ENCODE data around the gene EML4.

EML4 gene

DNA sequence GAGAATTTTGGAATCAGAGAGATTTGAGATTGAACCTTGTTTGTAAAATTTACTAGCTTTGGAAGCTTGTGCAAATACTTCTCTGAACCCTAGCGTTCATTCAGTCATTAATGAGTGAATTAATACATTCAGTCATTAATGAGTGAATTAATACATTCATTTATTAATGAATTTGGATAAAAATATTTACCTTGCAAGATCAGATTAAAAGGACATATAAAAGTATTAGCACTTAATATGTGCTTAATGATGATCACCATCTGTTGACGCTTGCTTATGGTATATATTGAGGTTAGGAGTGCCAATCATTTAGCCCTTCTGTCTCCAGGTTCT lies 26.9 kb downstream of the EML4 start:
- TF ChIP-seq, protein P1, sequence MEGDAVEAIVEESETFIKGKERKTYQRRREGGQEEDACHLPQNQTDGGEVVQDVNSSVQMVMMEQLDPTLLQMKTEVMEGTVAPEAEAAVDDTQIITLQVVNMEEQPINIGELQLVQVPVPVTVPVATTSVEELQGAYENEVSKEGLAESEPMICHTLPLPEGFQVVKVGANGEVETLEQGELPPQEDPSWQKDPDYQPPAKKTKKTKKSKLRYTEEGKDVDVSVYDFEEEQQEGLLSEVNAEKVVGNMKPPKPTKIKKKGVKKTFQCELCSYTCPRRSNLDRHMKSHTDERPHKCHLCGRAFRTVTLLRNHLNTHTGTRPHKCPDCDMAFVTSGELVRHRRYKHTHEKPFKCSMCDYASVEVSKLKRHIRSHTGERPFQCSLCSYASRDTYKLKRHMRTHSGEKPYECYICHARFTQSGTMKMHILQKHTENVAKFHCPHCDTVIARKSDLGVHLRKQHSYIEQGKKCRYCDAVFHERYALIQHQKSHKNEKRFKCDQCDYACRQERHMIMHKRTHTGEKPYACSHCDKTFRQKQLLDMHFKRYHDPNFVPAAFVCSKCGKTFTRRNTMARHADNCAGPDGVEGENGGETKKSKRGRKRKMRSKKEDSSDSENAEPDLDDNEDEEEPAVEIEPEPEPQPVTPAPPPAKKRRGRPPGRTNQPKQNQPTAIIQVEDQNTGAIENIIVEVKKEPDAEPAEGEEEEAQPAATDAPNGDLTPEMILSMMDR (IDR thresholded peaks at IDR 0.05; ENCODE audit: low read depth, low read length, missing control alignments): no peak
- no peak overlapping the region for H3K4me3 ChIP-seq (replicated peaks; ENCODE audit: low read depth, low read length)
- DNase-seq (ENCODE audit: extremely low read depth, low read depth): no peak

DNA sequence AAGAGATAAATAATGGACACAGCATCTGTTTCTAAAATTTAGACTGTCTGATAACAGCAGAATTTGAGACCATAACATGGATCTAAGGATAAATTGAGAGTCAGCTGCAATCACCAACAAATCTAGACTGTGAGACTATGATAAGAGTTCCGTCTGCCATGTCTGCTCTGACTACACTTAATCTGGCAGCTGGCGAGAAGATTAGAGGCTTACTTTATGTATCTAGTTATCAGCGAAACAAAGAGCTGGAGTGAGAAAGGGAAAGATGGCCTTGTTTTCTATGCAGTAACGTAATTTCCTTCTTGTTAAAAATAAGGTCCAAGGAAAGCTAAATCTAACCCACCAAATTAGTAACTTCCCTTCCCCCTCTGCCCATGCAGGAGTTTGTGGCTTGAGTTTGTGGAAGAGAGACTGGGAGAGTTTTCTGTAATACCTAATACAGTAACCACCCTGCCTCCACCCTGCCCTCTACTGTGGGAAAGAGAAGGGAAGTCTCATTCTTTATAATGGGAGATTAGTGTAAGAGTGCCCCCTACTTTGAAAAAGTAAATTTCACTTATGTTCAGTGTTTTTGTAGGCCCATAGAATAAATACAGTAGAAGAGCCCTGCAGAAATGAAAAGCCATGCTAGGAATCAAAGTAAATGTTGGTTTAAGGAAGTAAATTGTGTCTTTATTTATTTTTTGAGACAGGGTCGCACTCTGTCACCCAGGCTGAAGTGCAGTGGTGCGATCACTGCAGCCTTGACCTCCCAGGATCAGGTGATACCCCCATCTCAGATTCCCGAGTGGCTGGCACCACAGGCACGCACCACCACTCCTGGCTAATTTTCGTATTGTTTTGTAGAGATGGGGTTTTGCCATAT lies 27.5 kb downstream of the EML4 start:
- peak; percentile 33 for DNase-seq (ENCODE audit: extremely low read depth, low read depth)

DNA sequence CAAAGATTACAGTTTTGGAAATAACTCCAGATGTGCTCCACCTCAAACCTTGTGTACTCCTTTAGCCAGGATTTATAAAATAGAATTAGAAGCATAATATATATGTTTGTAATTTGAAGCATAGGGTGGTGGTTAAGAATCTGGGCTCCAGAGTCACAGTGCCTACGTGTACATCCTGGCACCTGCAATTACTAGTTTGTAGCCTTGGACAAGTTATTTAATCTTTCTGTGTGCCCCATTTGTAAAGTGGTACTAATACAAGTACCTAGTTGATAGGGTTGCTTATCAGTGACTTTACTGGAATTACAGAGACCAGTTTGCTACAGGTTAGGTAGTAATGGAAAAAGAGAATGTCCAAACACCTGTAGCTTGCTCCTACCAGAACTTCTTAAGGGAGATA lies 28.6 kb downstream of the EML4 start:
- no peak for DNase-seq (ENCODE audit: extremely low read depth, low read depth)
- no peak overlapping the region for H3K4me3 ChIP-seq (replicated peaks; ENCODE audit: low read depth, low read length)
- TF ChIP-seq, protein P1 (IDR thresholded peaks at IDR 0.05; ENCODE audit: low read depth, low read length, missing control alignments): no peak

More for the DNA sequence above, 27.5 kb downstream of the EML4 start:
- TF ChIP-seq, protein P1 (IDR thresholded peaks at IDR 0.05; ENCODE audit: low read depth, low read length, missing control alignments): peak; percentile 51
- no peak overlapping the region for H3K4me3 ChIP-seq (replicated peaks; ENCODE audit: low read depth, low read length)

DNA sequence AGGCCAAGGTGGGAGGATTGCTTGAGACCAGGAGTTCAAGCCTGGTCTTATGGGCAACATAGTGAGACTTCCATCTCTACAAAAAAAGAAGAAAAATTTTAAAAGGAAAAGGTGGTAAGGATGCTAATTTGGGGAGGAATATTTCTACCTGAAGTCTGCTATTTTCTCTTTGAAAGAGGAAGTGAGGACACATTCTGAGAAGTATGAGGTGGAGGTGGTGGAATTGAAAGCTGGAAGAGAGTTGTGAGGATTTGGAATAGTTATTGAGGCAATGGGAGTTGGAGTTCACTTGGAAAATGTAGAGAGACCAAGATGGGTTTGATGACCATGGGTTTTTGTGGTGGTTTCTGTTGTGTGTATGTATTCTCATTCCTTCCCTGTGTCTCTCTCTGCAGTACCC lies 29.3 kb downstream of the EML4 start:
- no peak overlapping the region for H3K4me3 ChIP-seq (replicated peaks; ENCODE audit: low read depth, low read length)
- TF ChIP-seq, protein P1 (IDR thresholded peaks at IDR 0.05; ENCODE audit: low read depth, low read length, missing control alignments): no peak
- DNase-seq (ENCODE audit: extremely low read depth, low read depth): no peak

DNA sequence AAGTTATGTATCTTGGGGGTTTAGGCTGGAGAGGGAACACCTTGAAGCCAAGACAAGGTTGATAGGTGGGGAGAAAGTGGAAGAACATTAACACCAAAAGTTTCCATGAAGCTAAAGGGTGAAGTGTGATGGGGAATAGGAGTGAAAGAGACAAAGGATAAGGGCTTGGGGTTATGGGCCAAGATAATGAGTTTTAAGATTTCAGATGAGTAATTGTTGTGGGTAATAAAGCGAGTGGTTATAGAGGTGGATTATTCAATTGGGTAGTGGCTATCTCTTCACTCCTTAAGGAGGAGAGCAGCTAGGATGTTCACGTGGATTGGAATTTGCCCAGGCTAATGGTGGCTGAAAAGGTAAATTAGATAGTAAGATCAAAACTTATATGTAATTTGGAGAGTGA lies 29.8 kb downstream of the EML4 start:
- TF ChIP-seq, protein P1 (IDR thresholded peaks at IDR 0.05; ENCODE audit: low read depth, low read length, missing control alignments): no peak
- H3K4me3 ChIP-seq (replicated peaks; ENCODE audit: low read depth, low read length): no peak overlapping the region
- DNase-seq (ENCODE audit: extremely low read depth, low read depth): no peak

DNA sequence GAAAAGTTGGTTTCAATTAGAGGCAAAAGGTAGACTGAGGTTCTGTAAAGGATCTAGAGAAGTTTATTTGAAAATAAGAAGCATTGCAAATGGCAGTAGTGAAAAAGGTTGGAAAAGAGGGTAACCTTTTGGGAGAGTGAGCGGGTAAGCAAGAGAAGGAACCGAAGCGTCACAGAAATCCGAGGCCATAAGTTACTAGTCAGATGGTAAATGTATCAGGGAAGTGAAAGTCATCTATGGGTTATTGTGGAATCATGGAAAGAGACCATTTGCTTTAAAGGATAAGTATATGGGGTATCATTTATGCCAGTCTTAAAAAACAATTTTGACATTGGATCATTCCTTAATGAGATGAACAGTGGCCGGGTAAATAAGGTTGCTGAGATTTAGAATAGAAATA lies 30.5 kb downstream of the EML4 start:
- no peak overlapping the region for H3K4me3 ChIP-seq (replicated peaks; ENCODE audit: low read depth, low read length)
- TF ChIP-seq, protein P1 (IDR thresholded peaks at IDR 0.05; ENCODE audit: low read depth, low read length, missing control alignments): no peak
- DNase-seq (ENCODE audit: extremely low read depth, low read depth): no peak

All from HFF-Myc (cell line).